LNCAP (cell line): ENCODE results near the gene TELO2.

Source experiments
- TF ChIP-seq, protein P1 (sequence below): fragments of 450-650 bp; IDR thresholded peaks from 2 replicates; pipeline ENCODE4 v1.5.1; 2017; ENCODE audit warnings: mild to moderate bottlenecking

TELO2 gene

DNA sequence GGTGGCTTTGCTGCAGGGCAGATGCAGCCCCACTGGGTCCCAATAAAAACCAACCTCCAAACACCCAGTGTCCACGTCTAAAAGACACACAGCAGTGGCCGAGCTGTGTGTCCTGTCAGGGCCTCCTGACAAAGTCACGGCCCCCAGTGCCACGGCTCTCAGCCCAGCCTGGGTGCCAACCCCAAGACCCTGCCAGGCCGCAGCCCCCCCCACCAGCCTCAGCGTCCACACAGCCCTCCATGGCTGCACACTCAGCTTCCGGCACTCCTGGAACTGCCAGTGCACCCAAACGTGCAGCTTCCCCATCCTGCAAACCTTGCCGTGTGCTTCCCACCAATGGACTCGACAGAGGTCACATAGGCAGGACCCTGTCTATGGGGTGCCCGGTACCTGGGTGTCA, 45.2 kb upstream of the TELO2 start:
- TF ChIP-seq, protein P1, sequence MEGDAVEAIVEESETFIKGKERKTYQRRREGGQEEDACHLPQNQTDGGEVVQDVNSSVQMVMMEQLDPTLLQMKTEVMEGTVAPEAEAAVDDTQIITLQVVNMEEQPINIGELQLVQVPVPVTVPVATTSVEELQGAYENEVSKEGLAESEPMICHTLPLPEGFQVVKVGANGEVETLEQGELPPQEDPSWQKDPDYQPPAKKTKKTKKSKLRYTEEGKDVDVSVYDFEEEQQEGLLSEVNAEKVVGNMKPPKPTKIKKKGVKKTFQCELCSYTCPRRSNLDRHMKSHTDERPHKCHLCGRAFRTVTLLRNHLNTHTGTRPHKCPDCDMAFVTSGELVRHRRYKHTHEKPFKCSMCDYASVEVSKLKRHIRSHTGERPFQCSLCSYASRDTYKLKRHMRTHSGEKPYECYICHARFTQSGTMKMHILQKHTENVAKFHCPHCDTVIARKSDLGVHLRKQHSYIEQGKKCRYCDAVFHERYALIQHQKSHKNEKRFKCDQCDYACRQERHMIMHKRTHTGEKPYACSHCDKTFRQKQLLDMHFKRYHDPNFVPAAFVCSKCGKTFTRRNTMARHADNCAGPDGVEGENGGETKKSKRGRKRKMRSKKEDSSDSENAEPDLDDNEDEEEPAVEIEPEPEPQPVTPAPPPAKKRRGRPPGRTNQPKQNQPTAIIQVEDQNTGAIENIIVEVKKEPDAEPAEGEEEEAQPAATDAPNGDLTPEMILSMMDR, result no peak

DNA sequence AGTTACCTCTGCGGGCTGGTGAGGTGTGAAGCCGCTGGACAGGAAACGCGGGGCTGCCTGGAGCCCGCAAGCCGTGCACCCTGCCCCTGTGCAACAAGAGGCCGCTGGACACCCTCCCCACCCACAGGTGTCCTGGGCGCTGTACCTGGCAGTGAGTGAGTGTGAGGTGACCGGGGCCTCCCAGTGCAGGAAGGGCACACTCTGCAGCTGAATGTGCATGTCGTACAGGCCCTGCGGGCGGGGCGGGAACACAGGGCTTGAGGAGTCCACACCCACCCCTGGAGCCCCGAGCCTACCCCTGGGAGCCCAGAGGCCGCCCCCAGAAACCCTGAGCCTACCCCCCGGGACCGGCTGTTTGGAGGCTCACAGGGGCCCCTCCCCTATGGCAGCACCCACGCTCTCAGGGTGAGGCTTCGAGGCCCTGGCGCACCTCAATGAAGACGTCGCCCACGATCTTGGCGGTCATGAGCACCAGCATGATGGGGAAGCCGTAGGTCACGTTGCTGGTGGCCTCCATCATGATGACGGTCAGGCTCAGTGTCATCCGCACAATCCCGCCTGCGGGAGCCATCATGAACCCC, 44.5 kb upstream of the TELO2 start:
- TF ChIP-seq, protein P1, result no peak

DNA sequence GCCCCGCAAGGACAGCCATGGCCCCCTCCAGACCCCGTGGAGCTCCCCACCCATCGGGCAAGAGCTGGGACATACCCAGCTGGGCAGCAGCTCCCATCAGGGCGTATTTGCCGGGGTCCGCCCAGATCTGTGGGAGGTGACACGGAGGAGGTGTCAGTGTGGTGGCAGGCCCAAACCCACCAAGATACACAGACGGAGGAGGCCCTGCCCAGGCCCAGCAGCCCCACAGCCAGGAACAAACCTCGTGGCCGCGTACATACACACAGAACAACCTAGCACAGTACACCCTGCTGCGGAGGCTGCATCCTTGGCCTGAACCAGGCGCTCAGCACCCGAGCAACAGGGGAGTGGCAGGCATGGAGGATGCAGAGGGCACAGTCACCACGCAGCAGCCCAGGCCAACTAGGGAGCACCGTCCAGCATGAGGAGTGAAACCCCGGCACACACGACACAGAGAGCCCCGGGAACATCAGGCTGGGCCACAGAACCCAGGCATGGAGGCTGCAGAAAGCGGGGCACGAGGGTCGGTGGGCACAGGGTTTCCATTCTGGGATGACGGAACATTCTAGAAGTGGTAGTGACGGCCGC, 43.9 kb upstream of the TELO2 start:
- TF ChIP-seq, protein P1, result no peak

DNA sequence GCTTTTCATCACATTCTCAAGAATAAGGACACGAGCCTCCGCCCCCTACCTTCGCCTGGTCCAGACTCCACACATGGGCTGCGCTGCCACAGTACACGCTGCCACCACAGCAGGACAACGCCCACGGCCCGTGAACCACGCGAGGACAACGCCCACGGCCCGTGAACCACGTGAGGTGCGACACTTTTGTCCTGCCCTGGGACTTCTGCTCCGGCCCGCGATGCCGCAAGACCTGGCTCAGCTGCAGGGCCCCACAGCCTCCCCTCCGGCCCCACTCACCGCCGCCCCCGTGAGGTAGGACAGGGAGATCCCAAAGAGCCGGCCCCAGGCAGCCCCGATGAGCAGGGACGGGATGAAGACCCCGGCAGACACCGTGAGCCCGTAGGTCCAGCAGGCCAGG, 42.9 kb upstream of the TELO2 start:
- TF ChIP-seq, protein P1, result no peak

DNA sequence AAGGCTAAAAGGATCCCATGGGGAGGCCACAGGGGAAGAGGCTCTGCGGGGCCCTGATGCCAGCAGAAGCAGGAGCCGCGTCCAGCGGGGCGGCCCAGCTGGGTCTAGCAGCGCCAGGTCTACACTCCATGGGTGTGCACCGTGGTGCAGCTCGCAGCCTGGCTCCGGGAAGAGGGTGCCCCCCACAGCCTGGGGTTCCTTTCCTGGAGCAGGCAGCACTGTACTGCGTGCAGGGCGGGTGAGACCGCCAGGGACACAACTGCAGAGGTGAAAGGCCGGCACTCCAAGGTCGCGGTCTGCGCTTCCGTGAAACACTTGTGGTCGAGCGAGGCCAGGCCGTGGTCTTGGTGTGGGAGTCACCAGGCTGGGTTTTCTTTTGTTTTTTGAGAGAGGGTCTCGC, 42.3 kb upstream of the TELO2 start:
- TF ChIP-seq, protein P1, result no peak

DNA sequence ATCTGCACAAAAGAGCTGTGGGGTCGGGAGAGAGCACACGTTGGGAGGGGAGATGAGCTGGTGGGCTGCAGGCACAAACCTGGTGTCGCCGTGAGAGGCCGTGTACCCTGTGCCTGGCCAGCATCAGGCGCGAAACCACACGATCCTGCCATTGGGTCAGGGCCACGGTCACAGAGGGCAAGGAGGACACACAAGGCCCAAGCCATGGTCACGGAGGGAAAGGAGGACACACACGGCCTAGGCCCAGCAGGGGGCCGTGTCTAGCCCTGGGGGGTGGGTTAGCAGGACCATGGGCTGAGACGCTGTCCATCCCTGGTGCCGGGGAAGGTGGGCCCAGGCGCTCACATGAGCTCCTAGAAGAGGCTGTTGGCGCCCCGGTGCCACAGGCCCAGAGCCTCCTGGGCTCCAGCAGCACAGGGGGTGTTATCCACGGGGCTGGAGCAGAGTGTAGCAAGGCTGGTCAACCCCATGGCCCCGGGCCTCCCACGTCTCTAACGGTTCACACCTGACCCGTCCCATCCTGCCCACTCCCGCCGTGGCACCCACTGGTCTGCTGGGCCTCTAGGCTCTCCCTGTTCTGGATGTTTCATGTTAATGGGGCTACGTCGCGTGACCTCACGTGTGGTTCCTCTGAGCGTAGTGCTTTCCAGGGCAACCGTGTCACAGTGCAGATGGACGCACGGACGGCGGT, 41.3 kb upstream of the TELO2 start:
- TF ChIP-seq, protein P1, result no peak

DNA sequence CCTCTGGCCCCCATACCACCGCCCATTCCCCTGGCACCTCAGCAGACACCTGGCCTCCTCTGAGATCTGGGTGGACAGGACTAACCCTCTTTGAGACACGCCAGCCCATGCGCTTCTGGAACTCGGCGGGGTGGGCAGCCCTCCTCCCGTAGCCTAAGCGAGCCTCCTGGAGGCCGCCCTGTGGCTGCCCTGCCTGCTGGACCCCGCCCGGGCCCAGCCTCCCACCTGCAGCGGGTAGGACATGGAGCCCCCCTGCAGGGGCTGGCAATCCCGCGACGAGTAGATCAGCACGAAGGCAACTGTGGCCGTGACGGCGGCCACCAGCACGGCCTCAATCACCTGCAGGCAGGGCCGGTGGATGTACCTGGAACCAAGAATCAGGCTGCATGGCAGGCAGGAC, 40.6 kb upstream of the TELO2 start:
- TF ChIP-seq, protein P1, result no peak
